H1 (cell line): Measurements from ENCODE around the gene ZNF652. TPM values are rescaled to one million over a fixed set of nuclear protein-coding genes. Genes with fewer than 3 reads are reported as not detected.

ENCODE experiments used
- BCL11A ChIP-seq, 2 experiments: IDR thresholded peaks; one replicate each; pipeline ENCODE4 v1.6.1; 2011; ENCODE audit warnings: low read depth in 2 of 2, low read length in 2 of 2, mild to moderate bottlenecking in 2 of 2
- CEBPB ChIP-seq: IDR thresholded peaks from 2 replicates; pipeline ENCODE4 v1.6.1; 2012; ENCODE audit warnings: low read depth, low read length
- CTCF ChIP-seq, 3 experiments: IDR thresholded peaks; 1 replicate in 2 of 3; 2 replicates in 1 of 3; pipeline versions ENCODE4 v1.5.1 to v1.6.1; 2011; ENCODE audit warnings: low read length in 3 of 3, mild to moderate bottlenecking in 3 of 3, inconsistent platforms in 2 of 3, low read depth in 1 of 3, moderate library complexity in 1 of 3; ENCODE audit not compliant: insufficient read depth in 1 of 3; ENCODE audit errors: control extremely low read depth in 1 of 3
- FOSL1 ChIP-seq: IDR thresholded peaks from 2 replicates; pipeline ENCODE4 v1.6.1; 2011; ENCODE audit warnings: mild to moderate bottlenecking, low read depth, low read length, moderate library complexity; ENCODE audit not compliant: insufficient read depth
- GTF2F1 ChIP-seq: IDR thresholded peaks from 2 replicates; pipeline ENCODE4 v1.6.1; 2012; ENCODE audit warnings: low read depth, low read length, improper control_type of control experiment, borderline replicate concordance
- HDAC2 ChIP-seq, 2 experiments: fragments of 300-600 bp in 1 of 2; sonication (generic) in 1 of 2; IDR thresholded peaks; 2 replicates each; pipeline ENCODE4 v1.6.1; 2011 to 2012; ENCODE audit warnings: low read depth in 2 of 2, low read length in 2 of 2, mild to moderate bottlenecking in 2 of 2, moderate library complexity in 2 of 2, borderline replicate concordance in 1 of 2, inconsistent platforms in 1 of 2
- KDM1A ChIP-seq: fragments of 200-600, 300-600 bp; sonication (generic); IDR thresholded peaks from 2 replicates; pipeline ENCODE4 v1.7.1; 2016; ENCODE audit warnings: mild to moderate bottlenecking, low read length, borderline replicate concordance
- KDM4A ChIP-seq: IDR thresholded peaks from one replicate; pipeline ENCODE4 v1.7.1; 2012; ENCODE audit warnings: low read depth, mild to moderate bottlenecking, moderate library complexity, low read length, inconsistent platforms; ENCODE audit not compliant: severe bottlenecking
- KDM5A ChIP-seq: fragments of 200-600 bp; IDR thresholded peaks from 2 replicates; pipeline ENCODE4 v1.7.1; 2012; ENCODE audit warnings: mild to moderate bottlenecking, low read length, inconsistent platforms, mixed read lengths
- MAFK ChIP-seq: IDR thresholded peaks from 2 replicates; pipeline ENCODE4 v1.6.1; 2012; ENCODE audit warnings: low read depth, mild to moderate bottlenecking, improper control_type of control experiment, low read length
- RAD21 ChIP-seq, 2 experiments: IDR thresholded peaks in 1 of 2; conservative IDR thresholded peaks in 1 of 2; 2 replicates each; pipeline ENCODE4 v1.6.1; 2011; ENCODE audit warnings: low read depth in 2 of 2, low read length in 2 of 2, improper control_type of control experiment in 1 of 2, inconsistent platforms in 1 of 2, mild to moderate bottlenecking in 1 of 2, moderate library complexity in 1 of 2
- RBBP5 ChIP-seq: IDR thresholded peaks from 2 replicates; pipeline ENCODE4 v1.7.1; 2012; ENCODE audit warnings: low read depth, mild to moderate bottlenecking, inconsistent platforms, low read length, moderate library complexity, borderline replicate concordance
- RNF2 ChIP-seq: fragments of 200-900, 300-1000 bp; sonication (generic); IDR thresholded peaks from 2 replicates; pipeline ENCODE4 v1.7.1; 2016; ENCODE audit warnings: borderline replicate concordance, low read depth, mild to moderate bottlenecking, antibody characterized with exemption, low read length; ENCODE audit not compliant: poor library complexity, severe bottlenecking; ENCODE audit errors: missing control alignments
- SP2 ChIP-seq: IDR thresholded peaks from 2 replicates; pipeline ENCODE4 v1.6.1; 2012; ENCODE audit warnings: mild to moderate bottlenecking, low read length, inconsistent platforms
- SRF ChIP-seq: IDR thresholded peaks from 2 replicates; pipeline ENCODE4 v1.6.1; 2011; ENCODE audit warnings: mild to moderate bottlenecking, low read depth, low read length, moderate library complexity
- SUZ12 ChIP-seq: fragments of 200-600 bp; sonication (generic); IDR thresholded peaks from 2 replicates; pipeline ENCODE4 v1.6.1; 2012; ENCODE audit warnings: mild to moderate bottlenecking, inconsistent platforms, low read length, moderate library complexity, mixed read lengths
- TAF7 ChIP-seq: optimal IDR thresholded peaks from 2 replicates; pipeline ENCODE3; 2011; ENCODE audit warnings: low read depth, mild to moderate bottlenecking, inconsistent platforms, low read length, moderate library complexity, borderline replicate concordance
- TBP ChIP-seq: IDR thresholded peaks from 2 replicates; pipeline ENCODE4 v1.6.1; 2011; ENCODE audit warnings: low read depth, low read length, improper control_type of control experiment
- polyA plus RNA-seq, 7 experiments: library from polyadenylated mRNA; depleted of rRNA in 3 of 7; stranded (reverse) in 5 of 7; unstranded in 2 of 7; fragments of >200 nt in 5 of 7; fragments of 200-250 nt in 2 of 7; gene quantifications; 1 replicate in 5 of 7; 2 replicates in 1 of 7; 4 replicates in 1 of 7; pipeline versions ENCODE4 v1.2.1 to v1.2.3, GENCODE V29; 2011 to 2013; ENCODE audit warnings: missing spikeins in 2 of 7, mixed read lengths in 2 of 7
- total RNA-seq: library from RNA; stranded (reverse); fragmentation: NEBNext Ultra II Directional; extraction: Animal tissue kit (Norgen Biotek cat#: 25700); gene quantifications from 2 replicates; pipeline ENCODE4 v1.2.1, GENCODE V29; 2021
- TF ChIP-seq, protein P1 (sequence below): IDR thresholded peaks from 2 replicates; pipeline ENCODE4 v1.6.1; 2011; ENCODE audit warnings: low read depth, mild to moderate bottlenecking, low read length; ENCODE audit not compliant: insufficient read depth

Gene ZNF652
- total and polyA plus RNA-seq, 2 of the 8 experiments (the other 6 are each of a cell fraction or from before 2014, with no cell fraction given) = 13.5 to 39.6 TPM

DNA sequence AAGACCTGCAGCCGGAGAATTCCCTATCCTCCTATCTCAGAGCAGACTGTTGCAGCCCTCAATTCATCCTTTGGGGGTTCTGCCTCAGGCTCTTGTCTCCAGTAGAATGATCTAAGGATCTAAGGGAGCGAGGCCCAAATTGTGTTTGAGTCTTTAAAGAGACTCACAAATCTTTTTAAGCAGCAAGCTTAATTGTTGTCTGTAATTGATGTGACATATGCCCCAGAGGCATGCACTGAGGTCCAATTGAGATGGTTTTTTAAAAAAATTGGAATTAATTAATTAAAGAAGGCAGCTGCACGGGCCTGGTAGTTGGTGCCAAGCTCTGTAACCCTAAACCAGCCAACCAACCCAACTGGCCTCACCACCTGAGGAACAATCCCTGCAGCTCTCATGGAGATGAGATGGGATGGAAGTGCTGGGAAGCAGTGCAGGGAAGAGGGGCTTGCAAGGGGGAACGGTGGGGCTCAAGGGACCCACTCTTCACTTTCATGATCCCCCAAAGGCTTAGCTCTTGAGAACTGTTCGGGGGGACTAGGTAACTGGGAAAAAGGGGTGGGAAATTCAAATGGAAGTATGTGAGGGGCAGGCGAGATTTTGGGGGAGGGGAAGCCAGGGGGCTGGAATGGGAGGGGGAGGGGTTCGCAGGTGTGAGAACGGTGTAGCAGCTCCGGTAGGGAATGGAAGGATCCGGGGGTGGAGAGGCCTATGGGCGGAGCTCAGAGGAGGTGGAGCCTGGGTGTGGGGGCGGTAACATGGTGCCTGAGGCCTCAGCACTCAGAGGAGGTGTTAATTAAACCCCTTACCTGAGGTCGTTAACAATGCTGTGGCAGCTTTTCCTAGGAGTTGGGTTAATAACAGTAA lies 9.2 kb upstream of the ZNF652 start (continued):
- no peak for TF ChIP-seq RNF2
- TF ChIP-seq FOSL1 = no peak
- peak; percentile 98 for TF ChIP-seq KDM1A
- peak; percentile 99 for TF ChIP-seq RBBP5
- no peak for TF ChIP-seq TAF7
- TF ChIP-seq RAD21 (IDR thresholded peaks at IDR 0.05 in 1 of 2, conservative IDR thresholded peaks at IDR 0.05 in 1 of 2; ENCODE audit: low read depth in 2 of 2, low read length in 2 of 2) = 0 out of 4 replicates have a peak, but pooled peaks of 1 of the 2 experiments have one; percentile 6
- no peak for TF ChIP-seq MAFK
- TF ChIP-seq HDAC2 (IDR thresholded peaks at IDR 0.05; ENCODE audit: borderline replicate concordance in 1 of 2, low read depth in 2 of 2, low read length in 2 of 2) = no peak
- TF ChIP-seq CEBPB = no peak
- no peak for TF ChIP-seq SUZ12
- no peak for TF ChIP-seq CTCF (IDR thresholded peaks at IDR 0.05; ENCODE audit: control extremely low read depth in 1 of 3, insufficient read depth in 1 of 3, low read depth in 1 of 3, low read length in 3 of 3)
- no peak for TF ChIP-seq BCL11A (IDR thresholded peaks at IDR 0.05; ENCODE audit: low read depth in 2 of 2, low read length in 2 of 2)
- TF ChIP-seq, protein P1, sequence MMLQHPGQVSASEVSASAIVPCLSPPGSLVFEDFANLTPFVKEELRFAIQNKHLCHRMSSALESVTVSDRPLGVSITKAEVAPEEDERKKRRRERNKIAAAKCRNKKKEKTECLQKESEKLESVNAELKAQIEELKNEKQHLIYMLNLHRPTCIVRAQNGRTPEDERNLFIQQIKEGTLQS = no peak
- no peak for TF ChIP-seq GTF2F1
- no peak for TF ChIP-seq KDM5A
- TF ChIP-seq TBP = no peak
- TF ChIP-seq KDM4A = no peak
- no peak for TF ChIP-seq SP2
- no peak for TF ChIP-seq SRF
